HEK293T (cell line): ENCODE measurements around the gene CADM2.

ENCODE experiments used
- ARNT ChIP-seq: fragments of 450-650 bp; IDR thresholded peaks from 2 replicates; pipeline ENCODE4 v1.6.1; 2017; ENCODE audit warnings: mild to moderate bottlenecking
- BHLHE40 ChIP-seq: fragments of 450-650 bp; IDR thresholded peaks from 2 replicates; pipeline ENCODE4 v1.6.1; 2016; ENCODE audit warnings: mild to moderate bottlenecking, moderate library complexity, borderline replicate concordance
- CTBP1 ChIP-seq: fragments of 450-650 bp; IDR thresholded peaks from 2 replicates; pipeline ENCODE4 v1.6.1; 2016; ENCODE audit warnings: borderline replicate concordance
- ELF4 ChIP-seq: fragments of 450-650 bp; IDR thresholded peaks from 2 replicates; pipeline ENCODE4 v1.6.1; 2017; ENCODE audit warnings: antibody characterized with exemption
- FOXA1 ChIP-seq: fragments of 450-650 bp; IDR thresholded peaks from 2 replicates; pipeline ENCODE4 v1.6.1; 2016; ENCODE audit warnings: mild to moderate bottlenecking
- FOXK2 ChIP-seq: fragments of 450-650 bp; IDR thresholded peaks from 2 replicates; pipeline ENCODE4 v1.6.1; 2016; ENCODE audit warnings: mild to moderate bottlenecking
- FOXM1 ChIP-seq: fragments of 450-650 bp; IDR thresholded peaks from 2 replicates; pipeline ENCODE4 v1.6.1; 2017; ENCODE audit warnings: mild to moderate bottlenecking, borderline replicate concordance
- HDGF ChIP-seq: fragments of 450-650 bp; IDR thresholded peaks from 2 replicates; pipeline ENCODE4 v1.6.1; 2017; ENCODE audit warnings: antibody characterized with exemption, borderline replicate concordance
- LEF1 ChIP-seq: fragments of 450-650 bp; IDR thresholded peaks from 2 replicates; pipeline ENCODE4 v1.6.1; 2017; ENCODE audit warnings: mild to moderate bottlenecking, borderline replicate concordance
- SP1 ChIP-seq: fragments of 450-650 bp; IDR thresholded peaks from 2 replicates; pipeline ENCODE4 v1.6.1; 2017
- SUZ12 ChIP-seq: fragments of 450-650 bp; IDR thresholded peaks from 2 replicates; pipeline ENCODE4 v1.6.1; 2016; ENCODE audit warnings: mild to moderate bottlenecking
- ZNF384 ChIP-seq: fragments of 450-650 bp; IDR thresholded peaks from 2 replicates; pipeline ENCODE4 v1.6.1; 2016

DNA sequence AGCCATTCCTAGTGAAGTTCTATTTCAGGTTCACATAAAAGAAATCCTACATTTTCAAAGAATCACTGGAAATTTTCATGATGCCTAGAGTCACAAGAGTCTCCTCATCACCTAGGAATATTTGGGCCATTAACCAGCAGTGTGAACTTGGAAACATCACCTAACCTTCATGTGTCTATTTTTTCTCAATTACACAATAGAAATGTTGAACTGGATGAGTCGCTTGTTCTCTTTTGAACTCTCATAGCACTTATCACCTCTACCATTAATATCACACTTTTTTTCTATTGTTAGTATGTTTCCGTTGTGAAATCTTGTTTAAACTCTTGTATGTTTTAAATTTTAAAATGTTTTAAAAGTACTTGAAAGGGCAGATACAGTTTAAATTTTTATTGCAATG is 371.3 kb downstream of the CADM2 start:
- TF ChIP-seq FOXM1 (no peak), SP1 (no peak), BHLHE40 (no peak), LEF1 (no peak), FOXA1 (no peak), SUZ12 (no peak), CTBP1 (no peak), ARNT (no peak), ZNF384 (no peak), HDGF (no peak), ELF4 (no peak), FOXK2 (no peak)
